GM18498 (cell line): ENCODE measurements around the gene BCL2L1.
"Not testable (repeated sequence)": the region's sequence is repeated elsewhere in the genome, so short reads cannot be mapped to it uniquely, and the experiment has no call there.

ENCODE experiments used
- ATAC-seq: cut with Tn5 transposase; IDR thresholded peaks from one replicate; pipeline ENCODE4 v1.9.1; 2021; ENCODE audit warnings: mild to moderate bottlenecking, moderate library complexity; ENCODE audit not compliant: unreplicated experiment

The BCL2L1 gene

DNA sequence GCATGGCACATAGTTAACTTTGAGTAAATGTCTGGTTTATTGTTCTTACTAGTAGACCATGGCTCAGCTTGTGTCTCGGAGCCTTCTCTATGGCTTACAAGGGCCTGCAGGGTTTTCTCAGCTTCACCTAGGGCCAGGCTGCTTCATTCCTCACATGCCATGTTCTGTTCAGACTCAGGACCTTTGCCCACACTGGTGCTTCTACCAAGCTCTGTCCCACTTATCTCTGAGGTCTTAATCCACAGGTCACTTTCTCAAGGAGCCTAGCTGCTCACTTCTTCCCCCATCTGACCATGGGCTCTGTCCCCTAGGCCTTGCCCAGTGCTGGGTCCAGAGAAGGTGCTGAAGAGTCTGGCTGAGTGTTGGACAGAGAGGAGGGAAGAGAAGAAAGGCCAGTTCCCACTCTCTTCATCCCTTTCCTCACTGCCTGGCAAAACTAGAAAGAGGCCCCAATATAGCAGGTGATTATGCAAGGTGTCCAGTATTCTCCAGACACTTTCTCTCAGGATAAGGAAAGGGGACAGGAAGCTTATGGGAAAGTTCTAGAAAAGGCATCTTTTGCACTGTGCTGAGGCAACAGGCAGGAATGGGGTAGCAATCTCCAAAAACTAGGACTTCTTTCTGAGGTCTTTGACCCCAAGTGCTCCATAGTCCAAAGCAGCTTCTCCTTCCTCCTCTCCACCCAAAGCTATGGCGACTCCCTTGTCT lies 45.0 kb downstream of the BCL2L1 start:
- ATAC-seq: no peak

DNA sequence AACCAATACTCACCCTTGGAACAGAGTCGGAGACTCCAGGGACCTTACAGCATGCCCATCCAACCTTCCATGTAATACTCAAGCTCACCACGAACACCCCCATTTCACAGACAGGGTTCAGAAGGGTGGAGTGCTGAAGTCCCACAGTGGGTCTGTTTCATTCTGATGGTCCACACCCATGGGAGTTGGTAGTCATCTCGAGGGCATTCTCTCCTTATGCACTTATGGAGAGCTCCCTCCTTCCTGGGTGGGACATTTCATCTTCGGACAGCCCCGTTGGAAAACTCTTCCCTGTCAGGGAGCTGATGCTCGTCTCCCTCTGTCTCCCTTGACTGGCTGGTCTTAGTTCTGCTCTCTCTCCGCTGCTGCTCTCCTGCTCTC lies 46.1 kb downstream of the BCL2L1 start:
- no peak for ATAC-seq

DNA sequence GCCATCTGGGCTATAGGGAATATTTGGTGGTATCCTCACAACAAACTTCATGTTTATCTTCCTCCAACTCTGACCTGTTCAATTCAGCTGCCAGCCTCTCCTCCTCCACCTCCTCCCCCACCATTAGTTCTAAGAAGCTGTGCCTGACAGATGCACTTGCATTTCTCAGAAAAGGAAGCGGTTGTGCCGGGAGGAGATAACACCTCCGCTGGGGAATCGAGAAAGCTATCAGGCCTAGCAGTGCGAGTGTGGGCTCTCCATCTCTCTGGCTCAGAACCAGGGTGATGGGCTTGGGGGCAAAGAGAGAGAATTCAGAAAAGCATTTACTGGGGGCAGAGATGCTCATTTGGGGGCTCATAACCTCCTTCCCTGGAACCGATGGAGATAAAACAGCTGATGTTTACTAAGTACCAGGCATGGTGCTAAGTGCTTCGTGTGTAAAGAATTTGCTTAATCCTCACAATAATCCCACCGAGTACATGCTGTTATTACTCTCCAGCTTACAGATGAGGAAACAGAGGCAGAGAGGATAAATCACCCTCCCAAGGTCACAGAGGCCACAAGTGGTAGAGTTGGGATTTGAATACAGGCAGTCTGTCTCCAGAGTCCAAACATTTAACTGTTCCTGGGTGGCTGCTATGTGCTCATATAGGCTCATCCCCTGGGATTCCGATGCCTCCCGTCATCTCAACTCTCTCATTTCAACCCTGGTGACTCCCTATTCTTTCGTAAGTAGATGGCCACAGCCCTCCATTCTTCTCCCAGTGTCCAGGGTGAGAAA lies 46.6 kb downstream of the BCL2L1 start:
- ATAC-seq: peak; percentile 69

DNA sequence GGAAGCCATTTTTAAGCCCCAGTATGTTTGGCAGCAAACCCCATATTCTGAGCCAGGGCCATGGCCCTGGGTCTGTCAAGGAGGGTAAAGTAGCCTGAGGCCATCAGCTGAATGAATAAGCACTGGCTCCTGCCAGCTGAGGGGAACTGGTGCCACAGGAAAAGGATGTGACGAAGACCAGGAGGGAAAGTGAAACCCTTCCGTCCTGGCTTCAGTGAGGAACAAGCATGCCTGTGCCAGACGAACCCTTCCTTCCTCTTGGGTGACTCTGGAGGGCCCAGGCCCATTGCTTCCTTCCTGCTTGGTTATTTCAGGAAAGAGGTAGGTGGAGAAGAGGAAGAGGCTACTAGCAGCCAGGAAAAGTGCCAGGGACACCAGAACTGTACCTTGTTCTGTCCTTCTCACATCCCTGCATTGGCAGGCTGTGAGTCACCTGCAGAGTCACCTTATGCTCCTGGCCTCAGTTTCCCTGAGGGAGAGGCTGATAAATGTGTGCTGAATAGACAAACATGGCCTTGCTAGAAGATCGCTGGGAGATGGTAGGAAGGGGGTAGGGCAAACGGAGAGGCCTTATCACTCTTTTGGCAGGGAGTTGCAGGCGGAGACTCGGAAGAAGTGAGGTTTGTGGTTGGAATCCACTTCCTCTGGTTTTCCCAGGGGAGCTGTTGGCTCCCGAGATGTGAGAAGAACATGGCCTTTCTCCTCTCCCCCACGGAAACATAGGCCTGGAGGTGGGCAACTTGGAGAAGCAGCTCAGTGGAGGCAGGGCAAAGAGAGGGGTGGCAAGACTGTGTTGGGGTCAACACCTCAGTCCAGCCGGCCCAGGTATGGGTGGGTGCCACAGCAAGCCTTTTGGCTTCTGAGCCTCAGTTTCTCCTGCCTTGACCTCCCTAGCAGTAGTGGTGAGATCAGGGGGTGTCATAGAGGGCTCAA lies 47.5 kb downstream of the BCL2L1 start:
- ATAC-seq: peak; percentile 69

- ATAC-seq: no peak
Measured at GRCh38 chr20:31673943-31674463, 48.7 kb downstream of the BCL2L1 start.

- ATAC-seq: no peak
Measured at GRCh38 chr20:31673435-31673834, 49.2 kb downstream of the BCL2L1 start.

GRCh38 chr20:31671324-31671723 lies 51.3 kb downstream of the BCL2L1 start:
- no peak for ATAC-seq

- ATAC-seq: no peak
Measured at GRCh38 chr20:31670371-31671228, 52.1 kb downstream of the BCL2L1 start.

DNA sequence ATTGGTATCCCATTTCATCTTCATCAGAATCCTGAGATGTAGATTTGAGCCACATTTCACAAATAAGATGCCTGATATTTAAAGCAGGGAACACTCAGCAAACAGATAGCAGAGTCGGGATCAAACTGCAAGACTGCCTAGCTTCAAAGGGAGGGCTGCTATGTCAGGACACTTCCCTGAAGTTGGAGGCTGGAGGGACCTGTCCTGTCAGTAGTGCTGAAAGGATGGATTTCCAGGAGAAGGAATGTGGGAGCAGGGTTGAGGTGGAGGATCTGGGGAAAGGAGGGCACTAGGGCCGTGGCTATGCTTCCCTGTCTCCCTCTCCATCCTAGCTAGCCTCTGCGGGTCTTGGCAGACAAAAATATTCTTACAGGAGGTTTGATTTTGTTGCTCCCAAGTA lies 52.8 kb downstream of the BCL2L1 start:
- ATAC-seq: no peak

DNA sequence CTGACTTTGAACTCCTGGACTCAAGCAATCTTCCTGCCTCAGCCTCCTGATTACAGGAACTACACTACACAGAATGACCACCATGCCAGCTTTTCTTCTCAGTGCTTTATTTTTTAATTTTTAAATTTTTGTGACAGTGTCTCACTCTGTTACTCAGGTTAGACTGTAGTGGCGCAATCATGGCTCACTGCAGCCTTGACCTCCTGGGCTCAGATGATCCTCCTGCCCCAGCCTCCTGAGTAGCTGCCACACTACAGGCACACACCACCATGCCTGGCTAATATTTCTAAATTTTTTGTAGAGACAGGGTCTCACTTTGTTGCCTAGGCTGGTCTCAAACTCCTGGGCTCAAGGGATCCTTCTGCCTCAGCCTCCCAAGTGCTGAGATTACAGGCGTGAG lies 53.7 kb downstream of the BCL2L1 start:
- ATAC-seq: not testable (repeated sequence)

DNA sequence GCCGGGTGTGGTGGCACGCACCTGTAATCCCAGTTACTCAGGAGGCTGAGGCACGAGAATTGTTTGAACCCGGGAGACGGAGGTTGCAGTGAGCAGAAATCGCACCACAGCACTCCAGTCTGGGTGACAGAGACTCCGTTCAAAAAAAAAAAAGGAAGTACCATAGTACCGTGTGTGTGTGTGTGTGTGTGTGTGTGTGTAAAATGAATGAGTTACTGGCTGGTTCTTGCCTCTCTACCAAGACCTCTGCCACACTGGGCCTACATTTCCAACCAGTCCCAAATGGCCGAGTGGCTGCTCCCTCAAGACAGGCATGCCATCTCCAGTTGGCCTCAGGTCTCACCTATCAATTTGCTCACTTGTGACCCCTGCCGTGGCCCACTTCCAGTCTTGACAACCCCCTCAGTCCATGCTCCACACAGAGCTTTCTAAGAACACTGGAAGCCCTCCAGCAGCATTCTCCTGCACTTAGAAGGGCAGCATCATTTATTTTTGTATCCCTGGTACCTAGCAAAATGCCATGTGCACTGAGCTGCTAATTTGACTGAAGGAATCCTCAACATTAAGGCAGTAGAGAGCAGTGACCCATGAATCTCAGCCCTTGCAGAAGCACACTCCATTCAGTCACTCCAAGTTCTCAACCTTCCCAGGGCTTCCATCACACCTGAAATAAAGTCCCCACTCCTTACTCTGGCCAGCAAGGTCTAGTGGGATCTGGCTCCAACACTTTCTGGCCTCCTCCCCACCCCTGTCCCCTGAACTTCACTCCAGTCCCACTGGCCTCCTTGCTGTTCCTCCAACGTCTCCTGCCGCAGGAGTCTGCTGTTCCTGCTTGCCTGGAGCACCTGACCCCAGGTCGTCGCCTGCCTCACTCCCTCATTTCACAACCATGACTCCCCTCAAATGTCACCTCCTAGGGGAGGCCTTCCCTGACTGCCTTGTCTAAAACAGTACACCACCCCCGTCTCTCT lies 55.1 kb downstream of the BCL2L1 start:
- no peak for ATAC-seq

- ATAC-seq: no peak
Measured at GRCh38 chr20:31666258-31667042, 56.2 kb downstream of the BCL2L1 start.

DNA sequence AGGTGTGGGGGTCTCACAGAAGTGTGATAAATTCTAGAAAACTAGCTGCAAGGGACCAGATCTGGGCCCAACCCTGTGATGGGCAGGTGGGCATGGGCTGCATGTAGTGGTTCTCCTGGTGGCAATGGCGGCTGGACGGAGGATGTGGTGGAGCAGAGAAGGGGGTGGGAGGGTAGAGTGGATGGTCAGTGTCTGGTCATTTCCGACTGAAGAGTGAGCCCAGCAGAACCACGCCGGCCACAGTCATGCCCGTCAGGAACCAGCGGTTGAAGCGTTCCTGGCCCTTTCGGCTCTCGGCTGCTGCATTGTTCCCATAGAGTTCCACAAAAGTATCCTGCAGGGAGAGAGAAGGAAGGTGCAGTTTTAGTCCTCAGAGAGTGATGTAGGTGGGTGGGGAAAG lies 56.9 kb downstream of the BCL2L1 start:
- ATAC-seq: no peak

- no peak for ATAC-seq
Measured at GRCh38 chr20:31664696-31665354, 57.8 kb downstream of the BCL2L1 start.

GRCh38 chr20:31663838-31664695 lies 58.6 kb downstream of the BCL2L1 start:
- ATAC-seq: no peak

- no peak for ATAC-seq
Measured at GRCh38 chr20:31663524-31663837, 59.2 kb downstream of the BCL2L1 start.

- ATAC-seq: no peak
Measured at GRCh38 chr20:31662372-31662854, 60.3 kb downstream of the BCL2L1 start.
